Left lung (tissue), 10 donors: ENCODE data around the gene RRP9. TPM values are rescaled to one million over a fixed set of nuclear protein-coding genes. Genes with fewer than 3 reads are reported as not detected.
"Not testable (repeated sequence)": the region's sequence is repeated elsewhere in the genome, so short reads cannot be mapped to it uniquely, and the experiment has no call there.

Experiments
- ATAC-seq: fragments of 200-7000 bp; cut with Tn5 transposase; one replicate; pipeline ENCODE4 v1.9.1; 2020; ENCODE audit warnings: moderate library complexity
- DNase-seq, 4 donors: peaks; one replicate each; pipeline ENCODE4 v3.0.0-alpha.2; 2013 to 2020
- H3K27ac ChIP-seq, 2 donors: fragments of 200-600 bp; sonication (generic) in 1 of 2; one replicate each; pipeline versions ENCODE4 v1.5.0 to v1.8.0; 2020 to 2021
- H3K27me3 ChIP-seq, 2 donors: fragments of 200-600 bp; sonication (generic) in 1 of 2; one replicate each; pipeline versions ENCODE4 v1.5.0 to v1.8.0; 2020 to 2021
- H3K36me3 ChIP-seq, 2 donors: fragments of 200-600 bp; sonication (generic) in 1 of 2; one replicate each; pipeline versions ENCODE4 v1.5.0 to v1.8.0; 2020 to 2021
- H3K4me1 ChIP-seq, 2 donors: fragments of 200-600 bp; one replicate each; pipeline ENCODE4 v1.8.0; 2021
- H3K4me3 ChIP-seq, 2 donors: fragments of 200-600 bp; sonication (generic) in 1 of 2; one replicate each; pipeline versions ENCODE4 v1.5.0 to v1.8.0; 2020 to 2021; ENCODE audit warnings: mild to moderate bottlenecking in 1 of 2
- H3K9me3 ChIP-seq, 2 donors: fragments of 200-600 bp; sonication (generic) in 1 of 2; one replicate each; pipeline versions ENCODE4 v1.5.0 to v1.8.0; 2020 to 2021
- intact Hi-C, 2 donors: fragments of 100-400 bp; cut with DNase I; formaldehyde crosslinking; loops; one replicate each; pipeline versions ENCODE4 v1.11.2 to v1.14.2; 2022
- polyA plus RNA-seq, 6 donors: library from polyadenylated mRNA; unstranded; fragments of 120-200 nt; gene quantifications; one replicate each; pipeline ENCODE4 v1.2.1, GENCODE V29; 2013; ENCODE audit not compliant: insufficient read length in 6 of 6
- total RNA-seq, 2 donors: library from RNA; stranded (reverse); fragmentation: NEBNext Ultra II Directional; extraction: Animal tissue kit (Norgen Biotek cat#: 25700); gene quantifications; one replicate each; pipeline ENCODE4 v1.2.1, GENCODE V29; 2021
- TF ChIP-seq, protein P1 (sequence below), 2 donors: fragments of 200-600 bp; sonication (generic) in 1 of 2; IDR thresholded peaks; one replicate each; pipeline versions ENCODE4 v1.5.0 to v1.8.0; 2021; ENCODE audit warnings: antibody characterized with exemption in 2 of 2
- donor health status: DM: no; HTN: yes; CAD: no.
- donor health status: DM: no; HTN: no; CAD: no.

Gene RRP9
- total and polyA plus RNA-seq, 8 donors = 14.5 to 25.7 (median 19.1) TPM

GRCh38 chr3:51916418-51916817 lies 25.3 kb downstream of the RRP9 start:
- H3K4me1 ChIP-seq = no peaks in the 10 kb centered on the region
- TF ChIP-seq, protein P1, sequence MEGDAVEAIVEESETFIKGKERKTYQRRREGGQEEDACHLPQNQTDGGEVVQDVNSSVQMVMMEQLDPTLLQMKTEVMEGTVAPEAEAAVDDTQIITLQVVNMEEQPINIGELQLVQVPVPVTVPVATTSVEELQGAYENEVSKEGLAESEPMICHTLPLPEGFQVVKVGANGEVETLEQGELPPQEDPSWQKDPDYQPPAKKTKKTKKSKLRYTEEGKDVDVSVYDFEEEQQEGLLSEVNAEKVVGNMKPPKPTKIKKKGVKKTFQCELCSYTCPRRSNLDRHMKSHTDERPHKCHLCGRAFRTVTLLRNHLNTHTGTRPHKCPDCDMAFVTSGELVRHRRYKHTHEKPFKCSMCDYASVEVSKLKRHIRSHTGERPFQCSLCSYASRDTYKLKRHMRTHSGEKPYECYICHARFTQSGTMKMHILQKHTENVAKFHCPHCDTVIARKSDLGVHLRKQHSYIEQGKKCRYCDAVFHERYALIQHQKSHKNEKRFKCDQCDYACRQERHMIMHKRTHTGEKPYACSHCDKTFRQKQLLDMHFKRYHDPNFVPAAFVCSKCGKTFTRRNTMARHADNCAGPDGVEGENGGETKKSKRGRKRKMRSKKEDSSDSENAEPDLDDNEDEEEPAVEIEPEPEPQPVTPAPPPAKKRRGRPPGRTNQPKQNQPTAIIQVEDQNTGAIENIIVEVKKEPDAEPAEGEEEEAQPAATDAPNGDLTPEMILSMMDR (IDR thresholded peaks at IDR 0.05) = no peak
- no peak overlapping the region for H3K4me3 ChIP-seq
- no peaks in the 10 kb centered on the region for H3K36me3 ChIP-seq
- no peak overlapping the region for H3K27ac ChIP-seq
- no peak for ATAC-seq
- H3K9me3 ChIP-seq = no peaks in the 10 kb centered on the region
- DNase-seq = no peak
- H3K27me3 ChIP-seq = no peaks in the 10 kb centered on the region
- intact Hi-C loops = no loop called here

GRCh38 chr3:51908026-51908425 lies 33.7 kb downstream of the RRP9 start:
- no peak overlapping the region for H3K4me3 ChIP-seq
- no peak overlapping the region for H3K27ac ChIP-seq
- no peaks in the 10 kb centered on the region for H3K4me1 ChIP-seq
- TF ChIP-seq, protein P1 (IDR thresholded peaks at IDR 0.05) = no peak
- DNase-seq = no peak
- no peak for ATAC-seq
- no peaks in the 10 kb centered on the region for H3K36me3 ChIP-seq
- H3K27me3 ChIP-seq = no peaks in the 10 kb centered on the region
- H3K9me3 ChIP-seq = peaks cover 0 to 3% of the 10 kb centered on the region in 2 donors
- intact Hi-C loops = no loop called here

DNA sequence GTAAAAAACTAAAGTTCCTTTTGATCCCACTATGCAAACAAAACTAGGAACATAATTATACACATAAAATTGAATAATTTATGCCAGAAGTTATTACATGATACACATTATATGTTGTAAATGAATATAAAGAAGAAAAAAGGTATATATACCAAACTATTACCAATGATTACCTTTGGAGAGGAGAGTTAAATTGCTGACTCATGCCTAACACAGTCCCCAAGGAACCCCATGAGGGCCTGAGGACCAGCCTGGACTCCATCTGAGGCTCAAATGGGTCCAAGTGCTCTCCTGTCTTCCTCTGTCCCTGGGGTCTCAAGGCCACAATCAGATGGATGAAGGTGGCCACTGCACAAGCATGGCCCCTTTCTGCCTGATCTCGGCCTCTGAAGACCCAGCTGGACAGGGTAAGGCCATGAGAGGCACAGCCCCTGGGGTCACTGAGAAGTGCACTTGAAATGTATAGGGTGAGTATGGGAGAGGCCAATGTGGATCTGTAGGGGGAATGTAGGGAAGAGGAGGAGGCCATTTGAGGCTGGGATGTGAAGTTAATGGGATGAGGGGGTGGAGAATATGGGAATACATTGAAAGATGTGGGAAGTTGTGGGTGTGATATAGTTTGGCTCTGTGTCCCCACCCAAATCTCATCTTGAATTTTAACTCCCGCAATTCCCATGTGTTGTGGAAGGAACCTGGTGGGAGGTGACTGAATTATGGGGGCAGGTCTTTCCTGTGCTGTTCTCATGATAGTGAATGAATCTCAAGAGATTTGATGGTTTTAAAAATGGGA lies 37.5 kb downstream of the RRP9 start:
- TF ChIP-seq, protein P1 (IDR thresholded peaks at IDR 0.05) = no peak
- Histone ChIP-seq H3K27ac (no peak overlapping the region), H3K27me3 (no peaks in the 10 kb centered on the region), H3K4me1 (no peaks in the 10 kb centered on the region), H3K4me3 (no peak overlapping the region), H3K9me3 (peaks cover 0 to 3% of the 10 kb centered on the region in 2 donors), H3K36me3 (no peaks in the 10 kb centered on the region)
- ATAC-seq = no peak
- no peak for DNase-seq
- intact Hi-C loops = no loop called here

DNA sequence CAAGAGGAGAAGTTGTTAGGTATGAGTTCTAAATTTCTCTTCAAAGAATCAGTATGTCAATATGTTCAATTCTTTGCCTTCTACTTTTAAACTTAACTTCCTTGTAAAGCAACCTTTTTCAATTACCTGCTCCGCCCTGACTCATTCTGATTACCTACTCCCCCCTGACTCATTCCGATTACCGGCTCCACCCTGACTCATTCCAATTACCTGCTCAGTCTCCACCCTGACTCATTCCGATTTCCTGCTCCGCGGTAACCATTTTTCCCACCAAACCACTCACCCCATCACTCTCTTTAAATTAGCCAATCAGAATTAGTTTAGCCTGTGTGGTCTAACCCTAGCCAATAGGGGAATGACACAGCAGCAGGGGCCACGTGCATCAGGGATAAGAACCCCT lies 39.3 kb downstream of the RRP9 start:
- intact Hi-C loops, DNase-seq, H3K27ac ChIP-seq, ATAC-seq, H3K36me3 ChIP-seq, H3K4me3 ChIP-seq, H3K4me1 ChIP-seq, H3K9me3 ChIP-seq: not testable (repeated sequence)
- H3K27me3 ChIP-seq = peaks cover 0 to 14% of the 10 kb centered on the region in 2 donors

DNA sequence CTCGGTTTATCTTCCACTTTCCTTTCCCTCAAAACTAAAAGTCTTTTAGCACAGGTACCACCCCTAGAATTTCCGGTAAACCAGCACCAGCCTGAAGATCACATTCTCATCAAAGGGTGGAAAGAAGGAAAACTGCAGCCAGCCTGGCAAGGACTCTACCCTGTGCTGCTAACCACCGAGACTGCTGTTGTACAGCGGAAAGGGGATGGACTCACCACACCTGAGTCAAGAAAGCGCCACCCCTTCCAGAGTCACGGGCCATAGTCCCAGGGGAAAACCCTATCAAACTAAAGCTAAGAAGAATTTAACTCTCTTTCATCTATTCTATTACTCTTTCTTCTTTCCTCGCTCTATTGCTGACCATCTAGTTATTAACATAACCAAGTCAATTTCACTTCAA lies 41.7 kb downstream of the RRP9 start:
- H3K9me3 ChIP-seq, ATAC-seq, H3K4me3 ChIP-seq, H3K36me3 ChIP-seq, H3K4me1 ChIP-seq, DNase-seq, H3K27ac ChIP-seq, intact Hi-C loops: not testable (repeated sequence)
- peaks cover 0 to 18% of the 10 kb centered on the region in 2 donors for H3K27me3 ChIP-seq

DNA sequence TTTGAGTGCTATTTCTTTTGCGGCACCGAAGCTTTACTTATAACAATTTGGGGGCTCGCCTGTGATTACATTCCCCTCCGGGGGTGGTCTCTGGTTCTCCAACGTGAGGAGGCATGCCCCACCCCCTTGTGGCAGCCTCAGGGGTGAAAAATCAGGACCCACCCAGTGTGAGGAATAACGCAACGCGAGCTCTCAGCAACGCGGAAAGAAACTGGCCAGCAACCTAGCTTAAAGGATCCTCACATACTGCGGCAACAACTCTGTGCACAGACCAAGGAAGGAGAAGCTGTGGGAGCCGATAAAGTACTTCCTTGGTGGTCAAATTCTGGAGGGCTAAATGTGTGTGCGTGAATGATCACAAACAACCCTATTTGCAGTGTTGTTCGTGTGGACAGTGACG lies 44.3 kb downstream of the RRP9 start:
- no peaks in the 10 kb centered on the region for H3K4me1 ChIP-seq
- ATAC-seq (no peak), DNase-seq (no peak)
- H3K27ac ChIP-seq = no peak overlapping the region
- H3K27me3 ChIP-seq = peaks cover 0 to 24% of the 10 kb centered on the region in 2 donors
- H3K9me3 ChIP-seq = no peaks in the 10 kb centered on the region
- no peaks in the 10 kb centered on the region for H3K36me3 ChIP-seq
- no peak overlapping the region for H3K4me3 ChIP-seq
- TF ChIP-seq, protein P1 (IDR thresholded peaks at IDR 0.05) = no peak
- intact Hi-C loops = no loop called here
